ENCODE results near the gene COL1A2. TPM values are rescaled to one million over a fixed set of nuclear protein-coding genes. Genes with fewer than 3 reads are reported as not detected.

The COL1A2 gene
- total and polyA plus RNA-seq, 2 of the 13 experiments (the other 11 are each of a cell fraction or from before 2014, with no cell fraction given): not detected

DNA sequence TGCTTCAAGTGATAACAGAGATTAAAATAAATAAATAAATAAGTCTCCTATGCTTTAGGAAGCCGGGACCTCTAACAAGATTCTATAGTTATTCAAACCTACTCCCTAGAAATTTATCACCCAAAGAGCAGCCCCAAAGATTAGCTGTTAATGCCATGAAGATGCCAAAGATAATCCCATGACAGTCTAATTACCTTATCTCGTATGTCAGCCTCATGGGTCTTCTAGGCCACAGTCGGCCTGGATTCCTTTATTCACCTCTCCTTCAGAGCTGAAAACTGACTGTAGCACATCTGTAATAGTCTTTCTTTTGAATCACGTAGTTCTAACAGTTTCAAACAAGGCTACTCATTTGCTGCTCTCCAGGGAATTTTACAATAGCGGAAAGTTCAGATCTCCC, 24.2 kb downstream of the COL1A2 start (continued):
- TF ChIP-seq, protein P1, sequence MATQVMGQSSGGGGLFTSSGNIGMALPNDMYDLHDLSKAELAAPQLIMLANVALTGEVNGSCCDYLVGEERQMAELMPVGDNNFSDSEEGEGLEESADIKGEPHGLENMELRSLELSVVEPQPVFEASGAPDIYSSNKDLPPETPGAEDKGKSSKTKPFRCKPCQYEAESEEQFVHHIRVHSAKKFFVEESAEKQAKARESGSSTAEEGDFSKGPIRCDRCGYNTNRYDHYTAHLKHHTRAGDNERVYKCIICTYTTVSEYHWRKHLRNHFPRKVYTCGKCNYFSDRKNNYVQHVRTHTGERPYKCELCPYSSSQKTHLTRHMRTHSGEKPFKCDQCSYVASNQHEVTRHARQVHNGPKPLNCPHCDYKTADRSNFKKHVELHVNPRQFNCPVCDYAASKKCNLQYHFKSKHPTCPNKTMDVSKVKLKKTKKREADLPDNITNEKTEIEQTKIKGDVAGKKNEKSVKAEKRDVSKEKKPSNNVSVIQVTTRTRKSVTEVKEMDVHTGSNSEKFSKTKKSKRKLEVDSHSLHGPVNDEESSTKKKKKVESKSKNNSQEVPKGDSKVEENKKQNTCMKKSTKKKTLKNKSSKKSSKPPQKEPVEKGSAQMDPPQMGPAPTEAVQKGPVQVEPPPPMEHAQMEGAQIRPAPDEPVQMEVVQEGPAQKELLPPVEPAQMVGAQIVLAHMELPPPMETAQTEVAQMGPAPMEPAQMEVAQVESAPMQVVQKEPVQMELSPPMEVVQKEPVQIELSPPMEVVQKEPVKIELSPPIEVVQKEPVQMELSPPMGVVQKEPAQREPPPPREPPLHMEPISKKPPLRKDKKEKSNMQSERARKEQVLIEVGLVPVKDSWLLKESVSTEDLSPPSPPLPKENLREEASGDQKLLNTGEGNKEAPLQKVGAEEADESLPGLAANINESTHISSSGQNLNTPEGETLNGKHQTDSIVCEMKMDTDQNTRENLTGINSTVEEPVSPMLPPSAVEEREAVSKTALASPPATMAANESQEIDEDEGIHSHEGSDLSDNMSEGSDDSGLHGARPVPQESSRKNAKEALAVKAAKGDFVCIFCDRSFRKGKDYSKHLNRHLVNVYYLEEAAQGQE (IDR thresholded peaks at IDR 0.05; ENCODE audit: borderline replicate concordance in 1 of 2, low read depth in 1 of 2, low read length in 2 of 2): no peak
- TF ChIP-seq, protein P2, sequence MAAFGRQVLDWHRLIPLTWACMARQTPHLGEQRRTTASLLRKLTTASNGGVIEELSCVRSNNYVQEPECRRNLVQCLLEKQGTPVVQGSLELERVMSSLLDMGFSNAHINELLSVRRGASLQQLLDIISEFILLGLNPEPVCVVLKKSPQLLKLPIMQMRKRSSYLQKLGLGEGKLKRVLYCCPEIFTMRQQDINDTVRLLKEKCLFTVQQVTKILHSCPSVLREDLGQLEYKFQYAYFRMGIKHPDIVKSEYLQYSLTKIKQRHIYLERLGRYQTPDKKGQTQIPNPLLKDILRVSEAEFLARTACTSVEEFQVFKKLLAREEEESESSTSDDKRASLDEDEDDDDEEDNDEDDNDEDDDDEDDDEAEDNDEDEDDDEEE (CRISPR knock-in tag; IDR thresholded peaks at IDR 0.05): no peak
- no peak for TF ChIP-seq FOXA1 (IDR thresholded peaks at IDR 0.05)
- TF ChIP-seq FOXA1 (CRISPR knock-in tag; IDR thresholded peaks at IDR 0.05): no peak
- TF ChIP-seq FOXM1 (CRISPR knock-in tag; IDR thresholded peaks at IDR 0.05): no peak

DNA sequence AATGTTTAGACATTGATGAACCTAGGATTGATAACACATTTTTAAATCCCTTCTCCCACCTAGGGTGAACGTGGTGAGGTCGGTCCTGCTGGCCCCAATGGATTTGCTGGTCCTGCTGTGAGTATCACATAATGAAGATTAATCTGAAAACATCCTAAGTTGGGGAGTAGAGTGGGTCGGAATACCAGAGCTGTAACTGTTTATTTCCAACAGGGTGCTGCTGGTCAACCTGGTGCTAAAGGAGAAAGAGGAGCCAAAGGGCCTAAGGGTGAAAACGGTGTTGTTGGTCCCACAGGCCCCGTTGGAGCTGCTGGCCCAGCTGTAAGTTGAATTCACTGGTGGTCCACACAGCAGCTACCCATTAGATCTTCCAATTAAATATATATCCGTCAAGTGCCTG, 25.6 kb downstream of the COL1A2 start:
- POLR2A ChIA-PET: no interaction called here
- CTCF ChIA-PET (ENCODE audit: low intra/inter-chr PET ratio, low total read pairs): no interaction called here
- ATAC-seq: no peak

More for the DNA sequence above, 25.6 kb downstream of the COL1A2 start:
- no peak overlapping the region for H3K27ac ChIP-seq (ENCODE audit: extremely low read length, insufficient read depth, low read length)
- H4K20me1 ChIP-seq (ENCODE audit: insufficient read depth, low read length): no peaks in the 10 kb centered on the region
- no peaks in the 10 kb centered on the region for H3K79me2 ChIP-seq (ENCODE audit: insufficient read depth, low read length)
- in situ Hi-C loops (cut with HindIII; ENCODE audit: extremely low pct_ligation_motif_present, low pct_unique_long_range_greater_than_20kb) (no loop called here), intact Hi-C loops (cut with micrococcal nuclease; ENCODE audit: unreplicated experiment) (no loop called here)
- H3K9ac ChIP-seq (ENCODE audit: insufficient read depth, low read depth, low read length): no peak overlapping the region
- no TSS peak for BruUV-seq (replicated peaks)
- H3K36me3 ChIP-seq (replicated peaks in 1 of 2; ENCODE audit: control insufficient read depth in 1 of 2, insufficient read depth in 2 of 2, low read length in 2 of 2): no peaks in the 10 kb centered on the region
- no peak for FAIRE-seq
- H3K4me1 ChIP-seq (ENCODE audit: insufficient read depth, low read length): no peaks in the 10 kb centered on the region
- TF ChIP-seq POGZ (CRISPR knock-in tag; IDR thresholded peaks at IDR 0.05): no peak
- TF ChIP-seq, protein P3, sequence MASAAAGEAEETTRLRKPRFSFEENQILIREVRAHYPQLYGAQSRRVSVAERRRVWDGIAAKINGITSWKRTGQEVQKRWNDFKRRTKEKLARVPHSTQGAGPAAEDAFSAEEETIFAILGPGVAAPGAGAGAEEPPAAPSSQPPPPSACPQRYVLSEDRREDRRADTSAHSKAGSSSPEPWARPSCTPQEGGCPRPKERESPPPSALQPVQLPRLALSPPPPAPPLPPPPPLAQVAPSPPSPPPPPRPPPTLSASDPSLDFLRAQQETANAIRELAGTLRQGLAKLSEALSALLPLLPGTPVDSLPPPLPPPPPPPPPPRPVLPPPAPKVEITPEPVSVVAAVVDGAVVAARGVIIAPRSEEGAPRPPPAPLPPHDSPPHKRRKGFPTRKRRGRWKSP (CRISPR knock-in tag; IDR thresholded peaks at IDR 0.05): no peak
- TF ChIP-seq ZNF607 (CRISPR knock-in tag; IDR thresholded peaks at IDR 0.05; ENCODE audit: borderline replicate concordance): no peak
- TF ChIP-seq ZNF724P (CRISPR knock-in tag; IDR thresholded peaks at IDR 0.05; ENCODE audit: borderline replicate concordance): no peak
- no peak for TF ChIP-seq ZNF83 (CRISPR knock-in tag; IDR thresholded peaks at IDR 0.05; ENCODE audit: borderline replicate concordance)
- TF ChIP-seq SOX6 (IDR thresholded peaks at IDR 0.05): no peak
- TF ChIP-seq SOX6 (CRISPR knock-in tag; IDR thresholded peaks at IDR 0.05): no peak
- no peak for DNase-seq (ENCODE audit: low spot score)
- H2AFZ ChIP-seq (ENCODE audit: low read length): no peak overlapping the region
- no peak overlapping the region for H3K4me3 ChIP-seq (replicated peaks in 1 of 3; ENCODE audit: insufficient read depth in 1 of 3, low read depth in 2 of 3, low read length in 3 of 3)
- 19% methylated on average over 6 of the region's 6 CpGs for WGBS (ENCODE audit: low lambda C conversion rate)
- H3K9me3 ChIP-seq (ENCODE audit: low read length): no peaks in the 10 kb centered on the region
- peaks cover 0 to 33% of the 10 kb centered on the region in 2 experiments; a peak in 3 of 5 replicates for H3K27me3 ChIP-seq (ENCODE audit: control insufficient read depth in 1 of 2, insufficient read depth in 2 of 2, low read length in 2 of 2)
- H3K4me2 ChIP-seq (ENCODE audit: low read depth, low read length): no peak overlapping the region
